GM13977 (cell line): Measurements from ENCODE around the gene PIK3C3.

Source experiments
- DNase-seq: peaks from one replicate; pipeline ENCODE4 v3.0.0; 2012; ENCODE audit warnings: low spot score
- CTCF ChIP-seq: IDR thresholded peaks from 2 replicates; pipeline ENCODE4 v1.5.1; 2012; ENCODE audit warnings: mild to moderate bottlenecking, control low read depth; ENCODE audit not compliant: insufficient read depth; ENCODE audit errors: extremely low read depth, missing control alignments
- in situ Hi-C: fragments of 300-500 bp; cut with MboI; formaldehyde crosslinking; loops from one replicate; pipeline ENCODE4 v1.12.0; 2022; ENCODE audit warnings: low sequenced_read_pairs, low pct_unique_long_range_greater_than_20kb, mixed read lengths, inconsistent platforms; ENCODE audit not compliant: unreplicated experiment

Gene PIK3C3

GRCh38 chr18:41955688-41956087 lies 654 bp downstream of the PIK3C3 start:
- in situ Hi-C loops = no loop called here
- no peak for DNase-seq
- no peak for TF ChIP-seq CTCF

GRCh38 chr18:41959045-41959444 lies 4.0 kb downstream of the PIK3C3 start:
- DNase-seq = no peak
- TF ChIP-seq CTCF = no peak
- in situ Hi-C loops = no loop called here

- no peak for DNase-seq
- in situ Hi-C loops = no loop called here
- no peak for TF ChIP-seq CTCF
Observed at GRCh38 chr18:41965634-41966255, 10.7 kb downstream of the PIK3C3 start.

- TF ChIP-seq CTCF = no peak
- no peak for DNase-seq
- in situ Hi-C loops = no loop called here
Observed at GRCh38 chr18:41966943-41967342, 11.9 kb downstream of the PIK3C3 start.

- in situ Hi-C loops = no loop called here
- no peak for TF ChIP-seq CTCF
- no peak for DNase-seq
Observed at GRCh38 chr18:41967680-41968079, 12.6 kb downstream of the PIK3C3 start.

- no peak for TF ChIP-seq CTCF
- in situ Hi-C loops = no loop called here
Observed at GRCh38 chr18:41969881-41970280, 14.8 kb downstream of the PIK3C3 start.

More at GRCh38 chr18:41969881-41970280, 14.8 kb downstream of the PIK3C3 start:
- no peak for DNase-seq
